GM12878 (cell line): Measurements from ENCODE around the gene FRMD8.

Source experiments
- SUPT20H ChIP-seq: IDR thresholded peaks from 2 replicates; pipeline ENCODE4 v1.6.1; 2011; ENCODE audit warnings: low read depth, mild to moderate bottlenecking, low read length, moderate library complexity, borderline replicate concordance; ENCODE audit not compliant: control insufficient read depth
- TBL1XR1 ChIP-seq: IDR thresholded peaks from 2 replicates; pipeline ENCODE4 v1.6.1; 2012; ENCODE audit warnings: low read depth, low read length, improper control_type of control experiment

- TF ChIP-seq SUPT20H (no peak), TBL1XR1 (no peak)
Measured at GRCh38 chr11:65392186-65392829, 5.9 kb downstream of the FRMD8 start.
